Measurements from ENCODE around the gene PCMTD2.

GRCh38 chr20:64214113-64214512 is 41.4 kb upstream of the PCMTD2 start:
- TF ChIP-seq CTCF (IDR thresholded peaks at IDR 0.05) (no peak), POLR2A (IDR thresholded peaks at IDR 0.05) (no peak), EP300 (IDR thresholded peaks at IDR 0.05) (no peak)
